ENCODE measurements around the gene JADE2. TPM values are rescaled to one million over a fixed set of nuclear protein-coding genes. Genes with fewer than 3 reads are reported as not detected.
"Not testable (repeated sequence)": the region's sequence is repeated elsewhere in the genome, so short reads cannot be mapped to it uniquely, and the experiment has no call there.

The JADE2 gene
- total RNA-seq, 2 experiments from 2014 or later = 88.1 to 98.4 TPM

- no peak overlapping the region for H3K27ac Mint-ChIP-seq
- ATAC-seq = no peak
- H3K4me1 Mint-ChIP-seq = peaks cover 10% of the 10 kb centered on the region
- no peaks in the 10 kb centered on the region for H3K27me3 Mint-ChIP-seq
- H3K4me3 Mint-ChIP-seq = no peak overlapping the region
- no peak for DNase-seq
- no peaks in the 10 kb centered on the region for H3K9me3 Mint-ChIP-seq (ENCODE audit: low read depth)
- no peaks in the 10 kb centered on the region for H3K36me3 Mint-ChIP-seq
- CTCF ChIA-PET = interaction anchor here (0.8 kb wide), 1 partner anchor 11 kb away, joined by 3 read pairs; no protein-coding TSS in a partner anchor
Measured at GRCh38 chr5:134512661-134512999, 12.8 kb upstream of the JADE2 start.

DNA sequence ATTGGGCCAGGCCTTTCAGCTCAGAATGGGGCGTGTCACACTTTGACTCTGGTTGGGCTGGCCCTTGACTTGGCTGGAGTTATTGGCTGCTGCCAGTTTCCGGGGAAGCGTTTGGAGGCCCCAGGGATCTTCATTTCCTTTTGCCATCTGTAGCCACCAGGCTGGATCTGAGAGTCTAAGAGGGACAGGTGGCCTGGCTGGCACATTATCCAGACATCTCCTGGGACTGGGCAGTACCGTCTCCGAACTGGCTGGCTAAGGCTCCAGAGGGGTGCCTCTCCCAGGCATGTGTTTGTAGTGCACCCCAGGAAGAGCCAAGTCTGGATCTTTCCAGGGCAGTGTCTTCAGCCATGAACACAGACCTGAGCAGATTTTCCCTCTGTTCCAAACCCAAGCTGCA is 9.7 kb upstream of the JADE2 start:
- peaks cover 3% of the 10 kb centered on the region for H3K27me3 Mint-ChIP-seq
- H3K27ac Mint-ChIP-seq = no peak overlapping the region
- DNase-seq (no peak), ATAC-seq (no peak)
- H3K4me3 Mint-ChIP-seq = no peak overlapping the region
- H3K36me3 Mint-ChIP-seq = no peaks in the 10 kb centered on the region
- CTCF ChIA-PET = no interaction called here
- H3K9me3 Mint-ChIP-seq (ENCODE audit: low read depth) = no peaks in the 10 kb centered on the region
- peaks cover 5% of the 10 kb centered on the region for H3K4me1 Mint-ChIP-seq

GRCh38 chr5:134516984-134517383 is 8.5 kb upstream of the JADE2 start:
- ATAC-seq; H3K27me3 Mint-ChIP-seq; DNase-seq; H3K36me3 Mint-ChIP-seq; H3K4me3 Mint-ChIP-seq; H3K9me3 Mint-ChIP-seq (ENCODE audit: low read depth); CTCF ChIA-PET; H3K4me1 Mint-ChIP-seq; H3K27ac Mint-ChIP-seq: not testable (repeated sequence)

GRCh38 chr5:134517553-134517952 is 7.9 kb upstream of the JADE2 start:
- Mint-ChIP-seq H3K27ac (no peak overlapping the region), H3K36me3 (no peaks in the 10 kb centered on the region), H3K4me1 (no peaks in the 10 kb centered on the region), H3K9me3 (ENCODE audit: low read depth) (no peaks in the 10 kb centered on the region), H3K4me3 (no peak overlapping the region), H3K27me3 (peaks cover 10% of the 10 kb centered on the region)
- no peak for ATAC-seq
- CTCF ChIA-PET = no interaction called here
- DNase-seq = no peak

DNA sequence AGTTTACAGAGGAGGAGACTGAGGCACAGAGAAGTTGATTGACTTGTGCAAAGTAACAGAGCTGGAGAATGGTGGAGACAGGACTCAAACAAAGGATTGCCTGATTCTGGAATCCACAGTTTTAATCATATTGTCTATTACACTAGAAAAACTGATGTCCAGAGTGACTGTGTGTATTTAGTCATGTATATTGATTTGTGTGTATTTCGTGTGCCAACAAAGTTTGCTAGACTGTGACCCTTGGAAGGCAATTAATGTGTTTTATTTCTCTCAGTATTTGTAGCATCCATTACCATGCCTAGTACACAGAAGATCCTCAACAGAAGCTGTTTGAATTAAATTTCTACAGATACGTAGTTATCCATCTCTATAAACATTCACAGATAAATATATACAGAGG is 5.5 kb upstream of the JADE2 start:
- H3K36me3 Mint-ChIP-seq = no peaks in the 10 kb centered on the region
- CTCF ChIA-PET = interaction anchor here (0.9 to 1.1 kb wide), 3 partner anchors 9 to 112 kb away, joined by 3 to 4 read pairs (median 4); partner anchors contain the start of gene CDKN2AIPNL

DNA sequence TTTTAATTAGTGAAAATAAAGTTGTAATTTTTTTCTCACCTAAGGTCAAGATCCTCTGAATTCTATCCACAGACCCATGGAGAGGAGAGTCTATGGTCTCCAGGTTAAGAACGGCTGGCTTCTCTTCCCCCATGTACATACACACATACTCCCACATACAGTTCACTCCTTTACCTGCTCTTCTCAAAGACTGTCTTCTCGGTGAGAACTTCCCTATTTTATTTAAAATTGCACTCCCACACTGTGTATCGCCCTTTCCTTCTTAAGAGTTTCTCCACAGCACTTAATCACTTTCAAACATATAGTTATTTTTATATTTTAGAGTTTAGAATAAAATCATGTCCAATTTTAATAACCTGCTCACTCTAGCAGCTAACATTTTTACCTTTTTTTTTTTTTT is 3.6 kb upstream of the JADE2 start:
- CTCF ChIA-PET = interaction anchor here (2.9 kb wide), 1 partner anchor 110 kb away, joined by 11 read pairs; the partner anchor contains the start of gene CDKN2AIPNL
- no peaks in the 10 kb centered on the region for H3K9me3 Mint-ChIP-seq (ENCODE audit: low read depth)
- H3K36me3 Mint-ChIP-seq = peaks cover 3% of the 10 kb centered on the region
- no peak overlapping the region for H3K27ac Mint-ChIP-seq
- peaks cover 10% of the 10 kb centered on the region for H3K4me1 Mint-ChIP-seq
- no peak overlapping the region for H3K4me3 Mint-ChIP-seq
- peaks cover 10% of the 10 kb centered on the region for H3K27me3 Mint-ChIP-seq
- ATAC-seq = no peak
- DNase-seq = no peak

More for the DNA sequence above, 5.5 kb upstream of the JADE2 start:
- no peak overlapping the region for H3K27ac Mint-ChIP-seq
- peaks cover 10% of the 10 kb centered on the region for H3K4me1 Mint-ChIP-seq
- ATAC-seq (no peak), DNase-seq (no peak)
- peaks cover 10% of the 10 kb centered on the region for H3K27me3 Mint-ChIP-seq
- H3K4me3 Mint-ChIP-seq = no peak overlapping the region
- H3K9me3 Mint-ChIP-seq (ENCODE audit: low read depth) = no peaks in the 10 kb centered on the region

DNA sequence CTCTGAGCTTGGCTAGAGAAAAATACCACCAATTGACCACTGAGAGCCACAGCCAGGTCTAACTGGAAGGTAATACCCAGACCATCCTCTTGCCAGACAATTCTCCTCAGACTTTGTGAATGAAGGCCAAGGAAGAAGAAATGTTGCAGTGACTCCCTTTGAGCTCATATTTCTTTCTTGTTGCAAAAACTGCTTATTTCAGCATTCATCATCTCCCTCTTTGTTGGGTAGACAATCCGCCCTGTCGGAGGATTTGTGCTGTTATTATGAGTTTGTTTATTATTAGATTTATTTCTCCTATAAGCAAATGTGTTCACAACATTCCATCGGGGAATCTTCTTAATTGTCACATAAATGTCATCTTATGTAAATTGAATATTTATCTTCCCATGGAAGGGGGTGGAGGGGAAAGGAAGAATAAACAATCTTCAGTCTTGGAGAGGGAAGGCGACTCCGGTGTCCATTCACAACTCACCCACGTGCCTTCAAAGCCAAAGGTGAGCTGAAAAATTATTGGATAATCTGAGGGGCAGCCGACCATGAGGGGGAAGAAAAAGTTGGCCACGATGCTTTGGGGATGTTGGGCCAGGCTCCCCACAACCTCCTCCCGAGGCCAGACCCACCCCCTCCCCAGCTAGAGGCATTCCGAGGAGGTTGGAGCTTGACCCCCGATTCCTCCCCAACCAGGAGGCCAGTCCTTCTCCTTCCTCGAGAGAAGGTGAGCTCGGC is 1.8 kb upstream of the JADE2 start:
- peak overlapping the region; percentile 97 for H3K27ac Mint-ChIP-seq
- CTCF ChIA-PET = interaction anchor here (0.8 to 2.9 kb wide), 10 partner anchors 12 to 140 kb away, joined by 3 to 11 read pairs (median 4); partner anchors contain the start of gene CDKN2AIPNL
- H3K36me3 Mint-ChIP-seq = peaks cover 3% of the 10 kb centered on the region
- peak overlapping the region; percentile 99 for H3K4me3 Mint-ChIP-seq
- ATAC-seq (no peak), DNase-seq (no peak)
- H3K9me3 Mint-ChIP-seq (ENCODE audit: low read depth) = no peaks in the 10 kb centered on the region
- peaks cover 10% of the 10 kb centered on the region for H3K27me3 Mint-ChIP-seq
- H3K4me1 Mint-ChIP-seq = peaks cover 19% of the 10 kb centered on the region

- DNase-seq (peak; percentile 78), ATAC-seq (peak; percentile 13)
- Mint-ChIP-seq H3K27me3 (peaks cover 10% of the 10 kb centered on the region), H3K4me1 (peaks cover 23% of the 10 kb centered on the region), H3K4me3 (peak overlapping the region; percentile 99), H3K36me3 (peaks cover 3% of the 10 kb centered on the region), H3K9me3 (ENCODE audit: low read depth) (no peaks in the 10 kb centered on the region), H3K27ac (peak overlapping the region; percentile 97)
- CTCF ChIA-PET = interaction anchor here (0.8 to 2.9 kb wide), 11 partner anchors 10 to 140 kb away, joined by 3 to 11 read pairs (median 5); partner anchors contain the start of gene CDKN2AIPNL
Measured at GRCh38 chr5:134524272-134524825, 1.1 kb upstream of the JADE2 start.

DNA sequence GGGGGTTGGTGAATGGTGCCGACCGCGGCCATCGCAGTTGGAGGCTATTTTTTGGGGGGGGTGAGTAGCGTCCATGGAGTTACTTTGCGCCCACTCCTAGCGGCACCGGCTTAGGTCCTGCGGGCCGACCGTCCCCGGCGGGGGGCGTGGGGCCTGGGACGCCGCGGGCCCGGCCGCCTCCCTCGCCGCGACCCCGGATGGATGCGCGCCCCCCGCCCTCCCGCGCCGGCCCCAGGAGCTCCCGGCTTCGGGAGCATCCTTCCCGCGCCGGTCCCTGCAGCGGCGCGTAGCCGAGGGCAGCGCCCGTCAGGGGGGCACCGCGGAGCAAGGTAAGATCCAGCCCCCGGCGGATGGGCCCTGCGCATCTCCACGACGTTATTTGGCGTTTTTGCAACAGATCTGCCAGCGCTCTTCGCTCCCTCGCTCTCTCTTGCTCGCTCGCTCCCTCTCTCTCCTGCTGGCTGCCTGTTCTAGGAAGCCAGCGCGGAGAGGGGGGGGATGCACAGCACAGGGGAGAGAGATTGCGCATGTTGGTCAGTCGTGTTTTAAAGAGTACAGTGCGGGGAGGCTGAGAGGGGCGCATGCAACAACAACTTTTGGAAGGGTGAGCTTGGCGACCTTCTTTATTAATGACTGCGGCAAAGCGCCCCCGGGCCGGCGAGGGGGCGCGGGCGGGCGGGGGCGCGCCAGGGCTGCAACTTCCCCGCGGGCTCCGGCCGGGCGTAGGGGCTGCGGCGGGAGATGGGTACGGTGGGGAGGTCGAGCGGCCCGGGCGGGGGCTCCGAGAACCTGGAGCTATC is 413 bp downstream of the JADE2 start:
- CTCF ChIA-PET = interaction anchor here (0.7 to 3.9 kb wide), 13 partner anchors 12 to 379 kb away, joined by 3 to 26 read pairs (median 7); partner anchors contain the start of genes CDKN2AIPNL and UBE2B
- peak; percentile 80 for DNase-seq
- peaks cover 30% of the 10 kb centered on the region for H3K4me1 Mint-ChIP-seq
- H3K9me3 Mint-ChIP-seq (ENCODE audit: low read depth) = no peaks in the 10 kb centered on the region
- peak overlapping the region; percentile 97 for H3K27ac Mint-ChIP-seq
- H3K36me3 Mint-ChIP-seq = peaks cover 3% of the 10 kb centered on the region
- peak; percentile 14 for ATAC-seq
- H3K27me3 Mint-ChIP-seq = peaks cover 6% of the 10 kb centered on the region
- H3K4me3 Mint-ChIP-seq = peak overlapping the region; percentile 99

DNA sequence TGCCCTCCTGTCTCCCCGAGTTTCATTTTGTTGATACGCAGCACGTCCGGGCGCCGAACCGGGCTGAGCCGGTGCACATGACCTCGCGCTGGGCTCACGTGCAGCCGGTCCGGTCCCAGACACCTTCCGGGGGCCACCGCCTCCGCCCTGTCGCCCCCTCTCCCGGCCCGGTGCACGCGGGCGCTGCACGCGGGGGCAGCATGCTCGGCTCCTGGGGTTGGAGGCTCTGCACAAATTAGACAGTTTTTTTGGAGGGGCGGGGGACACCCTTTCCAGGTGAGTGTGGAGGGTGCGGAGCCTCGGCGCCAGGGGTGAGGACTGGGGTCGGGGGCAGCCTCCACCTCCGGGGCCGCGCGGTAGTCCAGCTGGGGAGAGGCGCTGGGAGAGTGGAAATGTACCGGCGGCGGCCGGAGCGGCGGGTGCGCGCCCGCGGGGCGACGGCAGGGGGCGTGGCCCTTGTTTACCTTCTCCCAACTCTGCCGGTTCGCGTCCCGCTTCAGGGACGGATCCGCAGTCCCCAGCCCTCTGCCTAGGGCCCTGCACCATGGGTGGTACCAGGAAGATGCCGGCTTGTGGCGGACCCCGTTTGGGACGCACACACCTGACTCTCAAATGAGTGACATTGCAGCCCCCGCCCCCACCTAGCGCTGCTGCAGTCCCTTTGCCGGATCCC is 1.1 kb downstream of the JADE2 start:
- peak overlapping the region; percentile 99 for H3K4me3 Mint-ChIP-seq
- peak; percentile 84 for DNase-seq
- H3K36me3 Mint-ChIP-seq = peaks cover 3% of the 10 kb centered on the region
- H3K27ac Mint-ChIP-seq = peak overlapping the region; percentile 83
- H3K27me3 Mint-ChIP-seq = peaks cover 3% of the 10 kb centered on the region
- ATAC-seq = peak; percentile 25
- H3K4me1 Mint-ChIP-seq = peaks cover 32% of the 10 kb centered on the region
- no peaks in the 10 kb centered on the region for H3K9me3 Mint-ChIP-seq (ENCODE audit: low read depth)
- CTCF ChIA-PET = interaction anchor here (0.7 to 3.9 kb wide), 18 partner anchors 10 to 378 kb away, joined by 3 to 26 read pairs (median 6); partner anchors contain the start of genes CDKN2AIPNL and UBE2B

GRCh38 chr5:134527156-134527960 is 1.9 kb downstream of the JADE2 start:
- H3K27me3 Mint-ChIP-seq = no peaks in the 10 kb centered on the region
- peak overlapping the region; percentile 99 for H3K4me3 Mint-ChIP-seq
- ATAC-seq (peak; percentile 50), DNase-seq (peak; percentile 85)
- peaks cover 36% of the 10 kb centered on the region for H3K4me1 Mint-ChIP-seq
- CTCF ChIA-PET = interaction anchor here (0.7 to 3.9 kb wide), 17 partner anchors 10 to 156 kb away, joined by 3 to 26 read pairs (median 6); partner anchors contain the start of genes CDKN2AIPNL and UBE2B
- H3K9me3 Mint-ChIP-seq (ENCODE audit: low read depth) = no peaks in the 10 kb centered on the region
- H3K36me3 Mint-ChIP-seq = peaks cover 3% of the 10 kb centered on the region
- peak overlapping the region; percentile 83 for H3K27ac Mint-ChIP-seq

GRCh38 chr5:134527961-134528424 is 2.5 kb downstream of the JADE2 start:
- Mint-ChIP-seq H3K9me3 (ENCODE audit: low read depth) (no peaks in the 10 kb centered on the region), H3K27ac (peak overlapping the region; percentile 54)
- ATAC-seq = no peak

More at GRCh38 chr5:134527961-134528424, 2.5 kb downstream of the JADE2 start:
- peak overlapping the region; percentile 99 for H3K4me3 Mint-ChIP-seq
- no peaks in the 10 kb centered on the region for H3K27me3 Mint-ChIP-seq
- H3K36me3 Mint-ChIP-seq = peaks cover 3% of the 10 kb centered on the region
- DNase-seq = no peak
- peaks cover 36% of the 10 kb centered on the region for H3K4me1 Mint-ChIP-seq
- CTCF ChIA-PET = interaction anchor here (0.7 to 3.9 kb wide), 16 partner anchors 9 to 156 kb away, joined by 3 to 26 read pairs (median 6); partner anchors contain the start of genes CDKN2AIPNL and UBE2B
